HG02678 (cell line): ENCODE results near the gene IPCEF1.

Experiments used
- ATAC-seq: cut with Tn5 transposase; IDR thresholded peaks from one replicate; pipeline ENCODE4 v1.9.1; 2021; ENCODE audit warnings: mild to moderate bottlenecking, moderate library complexity; ENCODE audit not compliant: unreplicated experiment

Gene IPCEF1

DNA sequence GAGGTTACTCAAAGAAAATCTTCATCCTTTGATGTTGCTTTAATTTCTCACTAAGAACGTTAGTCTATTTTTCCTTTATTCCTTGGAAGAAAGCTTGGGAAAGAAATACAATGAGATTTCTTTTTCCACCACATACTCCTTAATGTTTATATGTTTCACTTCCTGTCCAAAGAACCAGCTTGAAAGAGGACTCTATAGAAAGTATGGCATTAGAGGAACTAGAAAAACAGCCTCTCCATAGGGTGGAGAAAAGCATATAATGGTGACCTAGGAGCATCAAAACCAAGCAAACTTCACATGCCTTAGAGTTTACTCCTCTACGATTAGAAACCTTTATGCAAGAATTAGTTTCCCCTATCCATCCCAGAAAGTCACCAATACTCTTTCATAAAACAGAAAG is 186.5 kb downstream of the IPCEF1 start:
- ATAC-seq: no peak

DNA sequence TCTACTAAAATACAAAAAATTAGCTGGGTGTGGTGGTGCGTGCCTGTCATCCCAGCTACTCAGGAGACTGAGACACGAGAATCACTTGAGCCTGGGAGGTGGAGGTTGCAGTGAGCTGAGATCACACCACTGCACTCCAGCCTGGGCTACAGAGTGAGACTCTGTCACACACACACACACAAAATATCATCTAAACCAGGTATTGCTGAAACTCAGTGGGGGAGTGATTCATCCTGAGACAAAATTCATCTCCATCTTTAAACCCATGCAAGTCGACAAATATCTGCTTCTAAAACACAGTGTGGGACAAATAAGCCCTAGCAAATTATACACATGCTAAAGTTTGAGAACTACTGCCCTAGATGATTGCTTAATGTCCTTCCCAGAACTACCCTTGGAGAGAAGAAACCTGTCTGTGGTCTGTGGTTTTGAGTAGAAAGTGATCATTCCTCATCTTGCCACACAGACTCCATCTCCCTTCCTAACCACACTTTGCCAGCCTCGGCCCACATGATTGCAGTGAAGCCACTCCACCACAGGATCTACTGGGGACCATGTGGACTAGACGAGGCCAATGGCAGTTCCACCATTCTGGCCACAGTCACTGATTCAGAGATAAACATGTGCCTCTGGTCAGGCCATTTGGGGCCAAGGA is 187.3 kb downstream of the IPCEF1 start:
- ATAC-seq: no peak

DNA sequence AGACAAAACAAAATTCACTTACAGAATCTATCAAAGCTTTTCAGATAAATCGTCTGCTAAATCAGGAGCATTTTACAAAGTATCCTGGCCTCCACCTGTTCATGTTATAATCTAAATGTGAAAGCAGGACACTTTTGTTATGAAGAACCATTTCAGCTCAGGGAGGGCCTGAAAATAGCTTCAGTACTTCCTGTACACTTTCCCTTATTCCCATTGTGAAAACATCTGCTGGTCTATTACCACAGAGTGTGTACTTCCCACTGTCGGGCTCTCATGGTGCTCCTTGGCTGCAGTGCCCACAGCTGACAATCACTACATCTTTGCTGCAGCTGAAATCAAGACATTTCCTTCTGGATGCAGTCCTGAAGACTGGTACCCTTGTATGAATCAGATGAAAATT is 189.5 kb downstream of the IPCEF1 start:
- ATAC-seq: no peak

GRCh38 chr6:154166140-154166539 is 190.5 kb downstream of the IPCEF1 start:
- no peak for ATAC-seq

GRCh38 chr6:154165478-154165877 is 191.1 kb downstream of the IPCEF1 start:
- ATAC-seq: no peak

- ATAC-seq: no peak
Measured at GRCh38 chr6:154164397-154164796, 192.2 kb downstream of the IPCEF1 start.

DNA sequence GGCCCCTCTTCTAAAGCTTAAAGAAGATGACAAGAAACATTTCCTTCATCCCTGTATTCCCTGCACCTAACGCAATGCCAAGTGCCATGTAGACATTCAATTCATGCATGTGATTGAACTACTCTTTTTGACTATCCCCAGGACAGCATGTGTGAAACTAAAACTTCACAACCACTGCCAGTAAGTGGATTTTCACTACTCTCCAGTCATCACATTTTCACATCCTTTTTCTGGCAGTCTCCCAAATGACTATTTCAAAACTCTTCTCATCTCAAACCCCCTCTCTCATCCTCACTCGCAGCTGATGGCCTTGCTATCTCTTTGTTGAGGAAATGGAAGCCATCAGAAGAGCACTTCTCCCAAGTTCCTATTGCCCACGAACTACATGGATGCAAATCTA is 194.9 kb downstream of the IPCEF1 start:
- ATAC-seq: peak; percentile 59

DNA sequence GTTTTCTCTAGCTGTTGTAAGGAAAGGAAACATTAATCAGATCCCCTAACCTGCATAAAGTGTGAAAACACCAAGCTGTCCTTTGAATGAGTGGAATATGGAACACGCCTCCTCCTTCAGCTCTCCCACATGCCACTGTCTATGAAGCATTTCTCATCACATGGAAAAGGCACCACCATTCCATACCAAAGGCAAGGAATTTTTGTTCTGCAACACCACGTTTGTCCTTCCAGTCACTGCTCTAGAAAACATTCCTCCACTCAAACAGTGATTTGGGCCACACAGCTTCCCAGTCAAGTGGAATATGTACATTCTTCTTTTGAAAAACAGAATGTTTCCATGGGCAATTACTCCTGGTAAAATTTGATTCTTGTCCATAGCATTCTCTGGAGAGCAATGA is 197.5 kb downstream of the IPCEF1 start:
- ATAC-seq: no peak

- no peak for ATAC-seq
Measured at GRCh38 chr6:154157706-154158105, 198.9 kb downstream of the IPCEF1 start.

GRCh38 chr6:154157082-154157481 is 199.5 kb downstream of the IPCEF1 start:
- peak; percentile 67 for ATAC-seq

- peak; percentile 62 for ATAC-seq
Measured at GRCh38 chr6:154156135-154156896, 200.3 kb downstream of the IPCEF1 start.

DNA sequence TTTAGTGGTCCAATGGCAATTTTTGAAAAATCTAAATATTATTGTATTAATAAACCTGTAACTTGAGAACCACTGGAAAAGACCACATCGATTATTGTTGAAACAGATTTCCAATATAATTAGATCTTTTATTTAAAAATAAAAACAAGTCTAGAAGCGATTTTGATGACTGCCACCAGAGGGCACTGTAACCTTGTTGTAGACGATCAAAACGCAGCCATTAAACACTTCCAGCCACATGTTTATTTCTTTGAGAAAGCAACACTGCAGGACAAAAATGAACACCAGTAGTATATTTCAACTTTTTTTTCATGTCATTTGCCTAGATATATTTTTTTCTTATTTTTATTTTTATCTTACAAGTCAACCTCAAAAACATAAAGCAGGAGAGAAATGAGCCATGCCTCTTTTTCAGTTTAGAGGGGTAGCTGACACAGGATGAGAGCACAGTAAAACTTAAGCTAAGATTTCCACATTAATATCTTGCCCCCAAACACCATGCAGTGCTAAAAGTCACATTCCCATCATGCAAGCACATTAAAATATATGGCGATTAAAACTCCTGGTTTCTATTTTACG is 202.1 kb downstream of the IPCEF1 start:
- no peak for ATAC-seq

DNA sequence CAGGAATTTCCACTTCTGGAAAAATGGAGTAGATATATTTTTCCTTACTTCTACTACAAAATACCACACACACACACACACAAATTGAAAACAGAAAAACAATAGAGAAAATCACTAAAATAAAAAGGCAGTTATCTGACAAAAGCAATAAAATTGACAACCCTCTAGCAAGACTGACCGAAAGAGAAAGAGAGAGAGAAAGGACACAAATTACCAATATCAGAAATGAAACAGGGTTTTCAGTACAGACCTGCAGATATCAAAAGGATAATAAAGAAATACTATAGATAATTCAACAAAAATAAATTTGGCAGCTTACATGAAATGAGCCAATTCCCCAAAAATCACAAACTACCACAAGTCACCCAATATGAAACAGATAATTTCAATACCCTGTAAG is 212.8 kb downstream of the IPCEF1 start:
- ATAC-seq: no peak

- no peak for ATAC-seq
Measured at GRCh38 chr6:154140743-154141142, 215.9 kb downstream of the IPCEF1 start.

DNA sequence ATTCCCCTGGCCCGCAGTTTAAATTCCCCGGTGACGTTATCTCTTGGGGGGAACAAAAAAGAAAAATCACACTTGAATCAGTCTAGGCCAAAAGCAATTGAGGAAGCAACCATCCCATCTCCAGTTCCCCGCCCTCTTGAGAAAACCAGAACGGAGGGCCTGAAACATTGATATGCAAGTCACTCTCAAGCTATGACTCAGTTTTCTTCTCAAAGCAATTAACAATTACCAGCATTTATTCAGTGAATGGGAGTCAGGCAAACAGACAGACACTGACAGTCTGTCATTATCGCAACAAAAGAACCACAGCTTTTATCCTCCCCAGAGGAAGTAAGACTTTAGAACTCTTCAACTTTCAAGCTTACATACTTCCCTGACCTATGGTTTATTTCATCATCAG is 216.7 kb downstream of the IPCEF1 start:
- no peak for ATAC-seq

GRCh38 chr6:154138793-154139192 is 217.8 kb downstream of the IPCEF1 start:
- no peak for ATAC-seq

DNA sequence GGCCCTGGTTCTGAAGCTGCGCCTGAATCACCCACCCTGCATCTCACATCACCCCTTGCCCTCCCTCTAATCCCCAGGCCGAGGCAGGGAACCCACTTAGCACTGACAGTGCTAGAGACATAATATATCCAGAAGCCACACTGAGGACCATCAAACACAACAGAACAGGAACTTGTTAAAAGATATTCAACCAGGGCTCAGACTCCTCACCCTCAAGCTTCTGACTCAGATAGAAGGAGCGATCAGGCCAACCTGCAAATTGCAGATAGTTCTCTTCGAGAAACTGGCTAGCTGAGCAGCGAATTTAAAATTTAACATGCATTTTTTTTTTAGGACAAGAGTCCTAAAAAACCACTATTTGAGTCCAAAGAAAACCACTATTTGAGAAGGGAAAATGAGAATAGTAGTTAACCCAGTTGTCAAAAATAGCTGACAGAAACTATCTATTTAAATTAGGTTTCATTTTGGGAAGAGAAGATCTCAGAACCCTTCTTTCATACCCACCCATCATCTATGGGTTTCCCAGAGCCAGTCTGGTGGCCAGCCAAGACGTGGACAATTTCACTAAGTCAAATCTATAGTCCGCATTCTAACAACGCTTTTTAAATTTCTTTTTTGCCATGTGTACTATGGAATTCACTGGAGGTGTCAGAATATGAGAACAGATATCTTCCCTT is 222.0 kb downstream of the IPCEF1 start:
- ATAC-seq: no peak

GRCh38 chr6:154127657-154128056 is 228.9 kb downstream of the IPCEF1 start:
- ATAC-seq: no peak

- ATAC-seq: no peak
Measured at GRCh38 chr6:154125421-154125820, 231.2 kb downstream of the IPCEF1 start.

- no peak for ATAC-seq
Measured at GRCh38 chr6:154123155-154123956, 233.2 kb downstream of the IPCEF1 start.
